WTC11 (cell line): ENCODE results near the gene MTA3. TPM values are rescaled to one million over a fixed set of nuclear protein-coding genes. Genes with fewer than 3 reads are reported as not detected.
A peak's percentile ranks its signal among the peaks of the same experiment; 100 is the strongest.

Source experiments
- ATAC-seq: fragments of 200-7000 bp; cut with Tn5 transposase; 2 replicates; pipeline ENCODE4 v1.10.0; 2021; ENCODE audit warnings: mild to moderate bottlenecking, moderate library complexity
- CTCF ChIA-PET: fragments of 300-600 bp; sonication (Branson Sonifier 250); formaldehyde crosslinking; loops from one replicate; lab custom pipeline; 2021; ENCODE audit warnings: antibody characterized with exemption; lab: Charles Lee
- POLR2A ChIA-PET: fragments of 350-600 bp; sonication (Branson Sonifier 250); formaldehyde crosslinking; loops from one replicate; lab custom pipeline; 2021; ENCODE audit warnings: antibody characterized with exemption; lab: Charles Lee
- DNase-seq: peaks from one replicate; pipeline ENCODE4 v3.0.0; 2021; ENCODE audit warnings: low spot score
- H3K27ac Mint-ChIP-seq: 2 replicates; pipeline ENCODE4 v1.8.0; 2021; ENCODE audit warnings: mixed read lengths
- H3K27me3 Mint-ChIP-seq: 2 replicates; pipeline ENCODE4 v1.8.0; 2021; ENCODE audit warnings: low read depth, mild to moderate bottlenecking, moderate library complexity, mixed read lengths
- H3K36me3 Mint-ChIP-seq: 2 replicates; pipeline ENCODE4 v1.8.0; 2021; ENCODE audit warnings: mixed read lengths
- H3K4me1 Mint-ChIP-seq: 2 replicates; pipeline ENCODE4 v1.8.0; 2022; ENCODE audit warnings: mixed read lengths
- H3K4me3 Mint-ChIP-seq: 2 replicates; pipeline ENCODE4 v1.8.0; 2021; ENCODE audit warnings: mild to moderate bottlenecking, moderate library complexity, mixed read lengths
- H3K9me3 Mint-ChIP-seq: 2 replicates; pipeline ENCODE4 v1.8.0; 2021; ENCODE audit warnings: mixed read lengths
- KAT7 ChIP-seq: sonication (generic); formaldehyde crosslinking; IDR thresholded peaks from 2 replicates; pipeline ENCODE4 v1.8.1; 2023; ENCODE audit warnings: missing genetic modification reagents, mild to moderate bottlenecking, borderline replicate concordance
- NFE2L1 ChIP-seq: sonication (generic); formaldehyde crosslinking; IDR thresholded peaks from 2 replicates; pipeline ENCODE4 v1.8.1; 2023; ENCODE audit warnings: missing genetic modification reagents
- SMAD4 ChIP-seq: sonication (generic); formaldehyde crosslinking; IDR thresholded peaks from 2 replicates; pipeline ENCODE4 v1.8.0; 2022; ENCODE audit warnings: mild to moderate bottlenecking, missing genetic modification reagents
- TEAD4 ChIP-seq: sonication (generic); formaldehyde crosslinking; IDR thresholded peaks from 2 replicates; pipeline ENCODE4 v1.8.0; 2022; ENCODE audit warnings: mild to moderate bottlenecking, missing genetic modification reagents
- ZNF396 ChIP-seq: fragments of 250-450 bp; sonication (Bioruptor Pico); IDR thresholded peaks from 2 replicates; pipeline ENCODE4 v1.8.0; 2021; ENCODE audit warnings: mild to moderate bottlenecking, moderate library complexity, borderline replicate concordance
- total RNA-seq: library from RNA; stranded (reverse); gene quantifications from 3 replicates; pipeline ENCODE4 v1.2.3, GENCODE V29; 2021
- TF ChIP-seq, protein P1 (sequence below): sonication (generic); formaldehyde crosslinking; IDR thresholded peaks from 2 replicates; pipeline ENCODE4 v1.8.0; 2022; ENCODE audit warnings: mild to moderate bottlenecking, missing genetic modification reagents
- TF ChIP-seq, protein P2 (sequence below): sonication (generic); formaldehyde crosslinking; IDR thresholded peaks from 2 replicates; pipeline ENCODE4 v1.8.1; 2023; ENCODE audit warnings: mild to moderate bottlenecking, moderate library complexity, missing genetic modification reagents
- TF ChIP-seq, protein P3 (sequence below): fragments of 250-450 bp; sonication (Bioruptor Pico); IDR thresholded peaks from 2 replicates; pipeline ENCODE4 v1.9.0; 2021; ENCODE audit warnings: moderate library complexity, mild to moderate bottlenecking, inconsistent platforms, borderline replicate concordance
- TF ChIP-seq, protein P4 (sequence below): fragments of 200-600 bp; IDR thresholded peaks from 2 replicates; pipeline ENCODE4 v1.8.0; 2022; ENCODE audit warnings: antibody characterized with exemption
- TF ChIP-seq, protein P5 (sequence below): fragments of 250-450 bp; sonication (Bioruptor Pico); IDR thresholded peaks from 2 replicates; pipeline ENCODE4 v1.9.0; 2021; ENCODE audit warnings: mild to moderate bottlenecking
- TF ChIP-seq, protein P6 (sequence below): sonication (generic); formaldehyde crosslinking; IDR thresholded peaks from 2 replicates; pipeline ENCODE4 v1.8.1; 2022; ENCODE audit warnings: mild to moderate bottlenecking, moderate library complexity, missing genetic modification reagents
- TF ChIP-seq, protein P7 (sequence below): sonication (generic); formaldehyde crosslinking; conservative IDR thresholded peaks from 2 replicates; pipeline ENCODE4 v1.8.1; 2022; ENCODE audit warnings: mild to moderate bottlenecking, missing genetic modification reagents
- TF ChIP-seq, protein P8 (sequence below): fragments of 250-450 bp; sonication (Bioruptor Pico); IDR thresholded peaks from 2 replicates; pipeline ENCODE4 v1.9.0; 2021; ENCODE audit warnings: mild to moderate bottlenecking
- TF ChIP-seq, protein P9 (sequence below): sonication (generic); formaldehyde crosslinking; IDR thresholded peaks from 2 replicates; pipeline ENCODE4 v1.8.1; 2023; ENCODE audit warnings: mild to moderate bottlenecking, missing genetic modification reagents, borderline replicate concordance
- TF ChIP-seq, protein P10 (sequence below): sonication (generic); formaldehyde crosslinking; IDR thresholded peaks from 2 replicates; pipeline ENCODE4 v1.8.1; 2022; ENCODE audit warnings: missing genetic modification reagents, borderline replicate concordance

Gene MTA3
- total RNA-seq, 1 experiment from 2014 or later = 153 TPM

DNA sequence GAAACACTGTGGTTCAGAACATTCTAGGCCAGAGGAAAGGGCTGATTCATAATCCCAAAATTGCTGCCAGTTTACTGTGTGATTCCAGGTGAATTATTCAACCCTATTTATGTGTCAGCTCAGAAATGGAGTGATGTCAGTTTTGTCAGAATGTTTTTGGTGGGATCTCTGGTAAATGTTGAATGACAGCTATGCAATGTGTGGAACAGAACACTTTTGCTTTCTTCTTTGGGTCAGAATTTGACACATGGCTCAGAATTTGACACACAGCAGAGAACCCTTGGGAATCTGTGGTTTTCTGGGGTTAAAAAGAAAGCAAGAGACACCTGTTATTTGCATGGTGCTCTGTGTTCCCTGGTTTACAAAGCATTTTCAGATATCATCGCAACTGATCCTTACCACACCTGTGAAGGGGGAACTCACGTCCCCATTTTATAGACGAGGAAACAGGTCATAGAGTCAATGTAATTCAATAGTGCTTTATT, 1.6 kb upstream of the MTA3 start:
- TF ChIP-seq, protein P1, sequence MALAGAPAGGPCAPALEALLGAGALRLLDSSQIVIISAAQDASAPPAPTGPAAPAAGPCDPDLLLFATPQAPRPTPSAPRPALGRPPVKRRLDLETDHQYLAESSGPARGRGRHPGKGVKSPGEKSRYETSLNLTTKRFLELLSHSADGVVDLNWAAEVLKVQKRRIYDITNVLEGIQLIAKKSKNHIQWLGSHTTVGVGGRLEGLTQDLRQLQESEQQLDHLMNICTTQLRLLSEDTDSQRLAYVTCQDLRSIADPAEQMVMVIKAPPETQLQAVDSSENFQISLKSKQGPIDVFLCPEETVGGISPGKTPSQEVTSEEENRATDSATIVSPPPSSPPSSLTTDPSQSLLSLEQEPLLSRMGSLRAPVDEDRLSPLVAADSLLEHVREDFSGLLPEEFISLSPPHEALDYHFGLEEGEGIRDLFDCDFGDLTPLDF (CRISPR knock-in tag) = no peak
- TF ChIP-seq, protein P2, sequence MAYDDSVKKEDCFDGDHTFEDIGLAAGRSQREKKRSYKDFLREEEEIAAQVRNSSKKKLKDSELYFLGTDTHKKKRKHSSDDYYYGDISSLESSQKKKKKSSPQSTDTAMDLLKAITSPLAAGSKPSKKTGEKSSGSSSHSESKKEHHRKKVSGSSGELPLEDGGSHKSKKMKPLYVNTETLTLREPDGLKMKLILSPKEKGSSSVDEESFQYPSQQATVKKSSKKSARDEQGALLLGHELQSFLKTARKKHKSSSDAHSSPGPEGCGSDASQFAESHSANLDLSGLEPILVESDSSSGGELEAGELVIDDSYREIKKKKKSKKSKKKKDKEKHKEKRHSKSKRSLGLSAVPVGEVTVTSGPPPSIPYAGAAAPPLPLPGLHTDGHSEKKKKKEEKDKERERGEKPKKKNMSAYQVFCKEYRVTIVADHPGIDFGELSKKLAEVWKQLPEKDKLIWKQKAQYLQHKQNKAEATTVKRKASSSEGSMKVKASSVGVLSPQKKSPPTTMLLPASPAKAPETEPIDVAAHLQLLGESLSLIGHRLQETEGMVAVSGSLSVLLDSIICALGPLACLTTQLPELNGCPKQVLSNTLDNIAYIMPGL = no peak
- TF ChIP-seq, protein P3, sequence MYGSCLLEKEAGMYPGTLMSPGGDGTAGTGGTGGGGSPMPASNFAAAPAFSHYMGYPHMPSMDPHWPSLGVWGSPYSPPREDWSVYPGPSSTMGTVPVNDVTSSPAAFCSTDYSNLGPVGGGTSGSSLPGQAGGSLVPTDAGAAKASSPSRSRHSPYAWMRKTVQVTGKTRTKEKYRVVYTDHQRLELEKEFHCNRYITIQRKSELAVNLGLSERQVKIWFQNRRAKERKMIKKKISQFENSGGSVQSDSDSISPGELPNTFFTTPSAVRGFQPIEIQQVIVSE = no peak
- TF ChIP-seq, protein P4, sequence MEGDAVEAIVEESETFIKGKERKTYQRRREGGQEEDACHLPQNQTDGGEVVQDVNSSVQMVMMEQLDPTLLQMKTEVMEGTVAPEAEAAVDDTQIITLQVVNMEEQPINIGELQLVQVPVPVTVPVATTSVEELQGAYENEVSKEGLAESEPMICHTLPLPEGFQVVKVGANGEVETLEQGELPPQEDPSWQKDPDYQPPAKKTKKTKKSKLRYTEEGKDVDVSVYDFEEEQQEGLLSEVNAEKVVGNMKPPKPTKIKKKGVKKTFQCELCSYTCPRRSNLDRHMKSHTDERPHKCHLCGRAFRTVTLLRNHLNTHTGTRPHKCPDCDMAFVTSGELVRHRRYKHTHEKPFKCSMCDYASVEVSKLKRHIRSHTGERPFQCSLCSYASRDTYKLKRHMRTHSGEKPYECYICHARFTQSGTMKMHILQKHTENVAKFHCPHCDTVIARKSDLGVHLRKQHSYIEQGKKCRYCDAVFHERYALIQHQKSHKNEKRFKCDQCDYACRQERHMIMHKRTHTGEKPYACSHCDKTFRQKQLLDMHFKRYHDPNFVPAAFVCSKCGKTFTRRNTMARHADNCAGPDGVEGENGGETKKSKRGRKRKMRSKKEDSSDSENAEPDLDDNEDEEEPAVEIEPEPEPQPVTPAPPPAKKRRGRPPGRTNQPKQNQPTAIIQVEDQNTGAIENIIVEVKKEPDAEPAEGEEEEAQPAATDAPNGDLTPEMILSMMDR = no peak
- TF ChIP-seq, protein P5, sequence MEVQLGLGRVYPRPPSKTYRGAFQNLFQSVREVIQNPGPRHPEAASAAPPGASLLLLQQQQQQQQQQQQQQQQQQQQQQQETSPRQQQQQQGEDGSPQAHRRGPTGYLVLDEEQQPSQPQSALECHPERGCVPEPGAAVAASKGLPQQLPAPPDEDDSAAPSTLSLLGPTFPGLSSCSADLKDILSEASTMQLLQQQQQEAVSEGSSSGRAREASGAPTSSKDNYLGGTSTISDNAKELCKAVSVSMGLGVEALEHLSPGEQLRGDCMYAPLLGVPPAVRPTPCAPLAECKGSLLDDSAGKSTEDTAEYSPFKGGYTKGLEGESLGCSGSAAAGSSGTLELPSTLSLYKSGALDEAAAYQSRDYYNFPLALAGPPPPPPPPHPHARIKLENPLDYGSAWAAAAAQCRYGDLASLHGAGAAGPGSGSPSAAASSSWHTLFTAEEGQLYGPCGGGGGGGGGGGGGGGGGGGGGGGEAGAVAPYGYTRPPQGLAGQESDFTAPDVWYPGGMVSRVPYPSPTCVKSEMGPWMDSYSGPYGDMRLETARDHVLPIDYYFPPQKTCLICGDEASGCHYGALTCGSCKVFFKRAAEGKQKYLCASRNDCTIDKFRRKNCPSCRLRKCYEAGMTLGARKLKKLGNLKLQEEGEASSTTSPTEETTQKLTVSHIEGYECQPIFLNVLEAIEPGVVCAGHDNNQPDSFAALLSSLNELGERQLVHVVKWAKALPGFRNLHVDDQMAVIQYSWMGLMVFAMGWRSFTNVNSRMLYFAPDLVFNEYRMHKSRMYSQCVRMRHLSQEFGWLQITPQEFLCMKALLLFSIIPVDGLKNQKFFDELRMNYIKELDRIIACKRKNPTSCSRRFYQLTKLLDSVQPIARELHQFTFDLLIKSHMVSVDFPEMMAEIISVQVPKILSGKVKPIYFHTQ (CRISPR knock-in tag) = no peak
- TF ChIP-seq NFE2L1 (no peak), ZNF396 (CRISPR knock-in tag) (no peak), TEAD4 (no peak)
- TF ChIP-seq, protein P6, sequence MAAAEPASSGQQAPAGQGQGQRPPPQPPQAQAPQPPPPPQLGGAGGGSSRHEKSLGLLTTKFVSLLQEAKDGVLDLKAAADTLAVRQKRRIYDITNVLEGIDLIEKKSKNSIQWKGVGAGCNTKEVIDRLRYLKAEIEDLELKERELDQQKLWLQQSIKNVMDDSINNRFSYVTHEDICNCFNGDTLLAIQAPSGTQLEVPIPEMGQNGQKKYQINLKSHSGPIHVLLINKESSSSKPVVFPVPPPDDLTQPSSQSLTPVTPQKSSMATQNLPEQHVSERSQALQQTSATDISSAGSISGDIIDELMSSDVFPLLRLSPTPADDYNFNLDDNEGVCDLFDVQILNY = no peak
- TF ChIP-seq, protein P7, sequence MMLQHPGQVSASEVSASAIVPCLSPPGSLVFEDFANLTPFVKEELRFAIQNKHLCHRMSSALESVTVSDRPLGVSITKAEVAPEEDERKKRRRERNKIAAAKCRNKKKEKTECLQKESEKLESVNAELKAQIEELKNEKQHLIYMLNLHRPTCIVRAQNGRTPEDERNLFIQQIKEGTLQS = no peak
- TF ChIP-seq, protein P8, sequence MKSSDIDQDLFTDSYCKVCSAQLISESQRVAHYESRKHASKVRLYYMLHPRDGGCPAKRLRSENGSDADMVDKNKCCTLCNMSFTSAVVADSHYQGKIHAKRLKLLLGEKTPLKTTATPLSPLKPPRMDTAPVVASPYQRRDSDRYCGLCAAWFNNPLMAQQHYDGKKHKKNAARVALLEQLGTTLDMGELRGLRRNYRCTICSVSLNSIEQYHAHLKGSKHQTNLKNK = no peak
- H3K36me3 Mint-ChIP-seq = peaks cover 14% of the 10 kb centered on the region
- DNase-seq (no peak), ATAC-seq (no peak)
- H3K9me3 Mint-ChIP-seq = no peaks in the 10 kb centered on the region
- CTCF ChIA-PET = interaction anchor here (0.7 to 0.9 kb wide), 2 partner anchors 8 to 96 kb away, joined by 3 to 4 read pairs; no protein-coding TSS in a partner anchor
- H3K27ac Mint-ChIP-seq = peak overlapping the region; percentile 59; the same call in 1 of the 2 replicates
- peaks cover 41% of the 10 kb centered on the region for H3K4me1 Mint-ChIP-seq
- no peaks in the 10 kb centered on the region for H3K27me3 Mint-ChIP-seq
- POLR2A ChIA-PET = no interaction called here
- no peak overlapping the region for H3K4me3 Mint-ChIP-seq

DNA sequence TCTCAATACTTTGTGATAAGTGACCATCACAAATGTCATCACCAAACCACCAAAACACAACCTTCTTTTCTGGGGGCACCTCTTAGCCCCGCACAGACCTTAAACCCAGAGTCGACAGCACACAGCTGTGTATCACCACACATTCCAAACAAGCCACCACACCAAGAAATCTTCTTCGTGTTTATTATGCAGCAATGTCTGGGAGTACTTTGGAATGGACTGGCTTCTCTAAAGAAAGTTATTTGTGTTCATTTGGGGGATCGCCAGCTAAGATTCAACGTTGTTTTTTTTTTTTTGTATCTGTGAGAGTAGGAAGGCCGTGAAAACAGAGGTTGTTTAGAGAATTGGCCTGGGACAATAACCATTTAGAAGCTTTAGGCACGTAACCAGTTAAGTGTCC, 1.1 kb upstream of the MTA3 start:
- H3K27me3 Mint-ChIP-seq = no peaks in the 10 kb centered on the region
- ChIA-PET POLR2A (interaction anchor here (0.7 kb wide), 2 partner anchors 20 to 22 kb away, joined by 4 read pairs; no protein-coding TSS in a partner anchor), CTCF (interaction anchor here (0.7 to 0.9 kb wide), 2 partner anchors 9 to 96 kb away, joined by 3 to 4 read pairs; no protein-coding TSS in a partner anchor)
- peaks cover 19% of the 10 kb centered on the region for H3K36me3 Mint-ChIP-seq
- DNase-seq = no peak
- peak overlapping the region; percentile 38 for H3K27ac Mint-ChIP-seq
- peak overlapping the region; percentile 68 for H3K4me3 Mint-ChIP-seq
- 0 out of 2 replicates have a peak, but pooled peaks have one; percentile 2 for ATAC-seq
- H3K9me3 Mint-ChIP-seq = no peaks in the 10 kb centered on the region
- peaks cover 40% of the 10 kb centered on the region for H3K4me1 Mint-ChIP-seq
- TF ChIP-seq KAT7 (CRISPR knock-in tag) (no peak), SMAD4 (CRISPR knock-in tag) (no peak)
- TF ChIP-seq, protein P4 = no peak
- TF ChIP-seq, protein P9, sequence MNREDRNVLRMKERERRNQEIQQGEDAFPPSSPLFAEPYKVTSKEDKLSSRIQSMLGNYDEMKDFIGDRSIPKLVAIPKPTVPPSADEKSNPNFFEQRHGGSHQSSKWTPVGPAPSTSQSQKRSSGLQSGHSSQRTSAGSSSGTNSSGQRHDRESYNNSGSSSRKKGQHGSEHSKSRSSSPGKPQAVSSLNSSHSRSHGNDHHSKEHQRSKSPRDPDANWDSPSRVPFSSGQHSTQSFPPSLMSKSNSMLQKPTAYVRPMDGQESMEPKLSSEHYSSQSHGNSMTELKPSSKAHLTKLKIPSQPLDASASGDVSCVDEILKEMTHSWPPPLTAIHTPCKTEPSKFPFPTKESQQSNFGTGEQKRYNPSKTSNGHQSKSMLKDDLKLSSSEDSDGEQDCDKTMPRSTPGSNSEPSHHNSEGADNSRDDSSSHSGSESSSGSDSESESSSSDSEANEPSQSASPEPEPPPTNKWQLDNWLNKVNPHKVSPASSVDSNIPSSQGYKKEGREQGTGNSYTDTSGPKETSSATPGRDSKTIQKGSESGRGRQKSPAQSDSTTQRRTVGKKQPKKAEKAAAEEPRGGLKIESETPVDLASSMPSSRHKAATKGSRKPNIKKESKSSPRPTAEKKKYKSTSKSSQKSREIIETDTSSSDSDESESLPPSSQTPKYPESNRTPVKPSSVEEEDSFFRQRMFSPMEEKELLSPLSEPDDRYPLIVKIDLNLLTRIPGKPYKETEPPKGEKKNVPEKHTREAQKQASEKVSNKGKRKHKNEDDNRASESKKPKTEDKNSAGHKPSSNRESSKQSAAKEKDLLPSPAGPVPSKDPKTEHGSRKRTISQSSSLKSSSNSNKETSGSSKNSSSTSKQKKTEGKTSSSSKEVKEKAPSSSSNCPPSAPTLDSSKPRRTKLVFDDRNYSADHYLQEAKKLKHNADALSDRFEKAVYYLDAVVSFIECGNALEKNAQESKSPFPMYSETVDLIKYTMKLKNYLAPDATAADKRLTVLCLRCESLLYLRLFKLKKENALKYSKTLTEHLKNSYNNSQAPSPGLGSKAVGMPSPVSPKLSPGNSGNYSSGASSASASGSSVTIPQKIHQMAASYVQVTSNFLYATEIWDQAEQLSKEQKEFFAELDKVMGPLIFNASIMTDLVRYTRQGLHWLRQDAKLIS (CRISPR knock-in tag) = no peak
- TF ChIP-seq, protein P10, sequence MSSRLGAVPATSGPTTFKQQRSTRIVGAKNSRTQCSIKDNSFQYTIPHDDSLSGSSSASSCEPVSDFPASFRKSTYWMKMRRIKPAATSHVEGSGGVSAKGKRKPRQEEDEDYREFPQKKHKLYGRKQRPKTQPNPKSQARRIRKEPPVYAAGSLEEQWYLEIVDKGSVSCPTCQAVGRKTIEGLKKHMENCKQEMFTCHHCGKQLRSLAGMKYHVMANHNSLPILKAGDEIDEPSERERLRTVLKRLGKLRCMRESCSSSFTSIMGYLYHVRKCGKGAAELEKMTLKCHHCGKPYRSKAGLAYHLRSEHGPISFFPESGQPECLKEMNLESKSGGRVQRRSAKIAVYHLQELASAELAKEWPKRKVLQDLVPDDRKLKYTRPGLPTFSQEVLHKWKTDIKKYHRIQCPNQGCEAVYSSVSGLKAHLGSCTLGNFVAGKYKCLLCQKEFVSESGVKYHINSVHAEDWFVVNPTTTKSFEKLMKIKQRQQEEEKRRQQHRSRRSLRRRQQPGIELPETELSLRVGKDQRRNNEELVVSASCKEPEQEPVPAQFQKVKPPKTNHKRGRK (CRISPR knock-in tag) = no peak
